Vagina (tissue), 2 donors: ENCODE measurements around the gene PM20D2. TPM values are rescaled to one million over a fixed set of nuclear protein-coding genes. Genes with fewer than 3 reads are reported as not detected.

ENCODE experiments used
- DNase-seq, 2 donors: peaks; one replicate each; pipeline ENCODE4 v3.0.0-alpha.2; 2017; ENCODE audit errors: extremely low spot score in 2 of 2
- H3K27ac ChIP-seq: fragments of 200-600 bp; sonication (generic); one replicate; pipeline ENCODE4 v1.5.1; 2019
- H3K27me3 ChIP-seq: fragments of 200-600 bp; sonication (generic); one replicate; pipeline ENCODE4 v1.5.1; 2019
- H3K36me3 ChIP-seq, 2 donors: fragments of 200-600 bp; sonication (generic); one replicate each; pipeline ENCODE4 v1.5.1; 2017 to 2019
- H3K4me1 ChIP-seq: fragments of 200-600 bp; sonication (generic); one replicate; pipeline ENCODE4 v1.5.1; 2019
- H3K4me3 ChIP-seq, 2 donors: fragments of 200-600 bp; sonication (generic); 1 replicate in 1 of 2; 2 replicates in 1 of 2; pipeline ENCODE4 v1.5.1; 2016 to 2019
- H3K9me3 ChIP-seq: fragments of 200-600 bp; sonication (generic); one replicate; pipeline ENCODE4 v1.5.1; 2019
- POLR2A ChIP-seq, 2 donors: fragments of 450-650 bp; IDR thresholded peaks; one replicate each; pipeline ENCODE4 v1.6.1; 2017; ENCODE audit warnings: antibody characterized with exemption in 2 of 2, mild to moderate bottlenecking in 2 of 2, moderate library complexity in 2 of 2
- POLR2AphosphoS5 ChIP-seq, 2 donors: sonication (generic); formaldehyde crosslinking; IDR thresholded peaks; one replicate each; pipeline ENCODE4 v1.9.0; 2017; ENCODE audit warnings: antibody characterized with exemption in 2 of 2, mild to moderate bottlenecking in 2 of 2, low read depth in 1 of 2; ENCODE audit not compliant: insufficient read depth in 1 of 2
- intact Hi-C: fragments of 100-400 bp; cut with DNase I; formaldehyde crosslinking; loops from one replicate; pipeline ENCODE4 v1.15.1; 2023
- total RNA-seq: library from RNA; depleted of rRNA; stranded (reverse); fragments of >200 nt; gene quantifications from one replicate; pipeline ENCODE4 v1.2.3, GENCODE V29; 2016
- TF ChIP-seq, protein P1 (sequence below), 3 experiments: fragments of 450-650 bp in 2 of 3; fragments of 200-600 bp in 1 of 3; sonication (generic) in 1 of 3; IDR thresholded peaks; one replicate each; pipeline ENCODE4 v1.5.1; 2017 to 2019; ENCODE audit warnings: antibody characterized with exemption in 3 of 3, mild to moderate bottlenecking in 2 of 3, moderate library complexity in 2 of 3

The PM20D2 gene
- total RNA-seq, 1 donor from 2014 or later: 14.0 TPM

DNA sequence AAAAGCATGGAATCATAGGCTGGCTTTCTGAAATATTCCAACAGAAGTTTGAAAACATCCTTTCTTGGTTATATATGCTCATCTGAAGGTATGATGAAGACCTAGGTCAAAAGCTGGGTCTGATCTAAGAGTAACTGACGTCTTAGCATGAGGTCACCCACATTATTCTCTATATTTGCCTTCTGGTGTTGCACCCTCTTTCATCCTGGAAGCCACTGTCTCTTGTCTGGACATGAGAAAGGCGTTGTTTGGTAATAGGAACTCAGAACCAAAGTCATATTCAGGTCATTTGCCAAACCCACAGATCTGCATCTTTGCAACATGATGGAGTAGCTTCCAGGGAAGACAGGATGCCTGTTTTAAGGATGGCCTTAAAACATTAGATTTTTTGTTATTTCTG lies 53.7 kb downstream of the PM20D2 start:
- Histone ChIP-seq H3K4me3 (no peak overlapping the region), H3K9me3 (peaks cover 6% of the 10 kb centered on the region), H3K27ac (no peak overlapping the region), H3K27me3 (no peaks in the 10 kb centered on the region), H3K36me3 (no peaks in the 10 kb centered on the region), H3K4me1 (no peaks in the 10 kb centered on the region)
- TF ChIP-seq POLR2A (IDR thresholded peaks at IDR 0.05) (no peak), POLR2AphosphoS5 (IDR thresholded peaks at IDR 0.05; ENCODE audit: insufficient read depth in 1 of 2, low read depth in 1 of 2) (no peak)
- TF ChIP-seq, protein P1, sequence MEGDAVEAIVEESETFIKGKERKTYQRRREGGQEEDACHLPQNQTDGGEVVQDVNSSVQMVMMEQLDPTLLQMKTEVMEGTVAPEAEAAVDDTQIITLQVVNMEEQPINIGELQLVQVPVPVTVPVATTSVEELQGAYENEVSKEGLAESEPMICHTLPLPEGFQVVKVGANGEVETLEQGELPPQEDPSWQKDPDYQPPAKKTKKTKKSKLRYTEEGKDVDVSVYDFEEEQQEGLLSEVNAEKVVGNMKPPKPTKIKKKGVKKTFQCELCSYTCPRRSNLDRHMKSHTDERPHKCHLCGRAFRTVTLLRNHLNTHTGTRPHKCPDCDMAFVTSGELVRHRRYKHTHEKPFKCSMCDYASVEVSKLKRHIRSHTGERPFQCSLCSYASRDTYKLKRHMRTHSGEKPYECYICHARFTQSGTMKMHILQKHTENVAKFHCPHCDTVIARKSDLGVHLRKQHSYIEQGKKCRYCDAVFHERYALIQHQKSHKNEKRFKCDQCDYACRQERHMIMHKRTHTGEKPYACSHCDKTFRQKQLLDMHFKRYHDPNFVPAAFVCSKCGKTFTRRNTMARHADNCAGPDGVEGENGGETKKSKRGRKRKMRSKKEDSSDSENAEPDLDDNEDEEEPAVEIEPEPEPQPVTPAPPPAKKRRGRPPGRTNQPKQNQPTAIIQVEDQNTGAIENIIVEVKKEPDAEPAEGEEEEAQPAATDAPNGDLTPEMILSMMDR (IDR thresholded peaks at IDR 0.05): no peak
- DNase-seq: no peak
- intact Hi-C loops: no loop called here

DNA sequence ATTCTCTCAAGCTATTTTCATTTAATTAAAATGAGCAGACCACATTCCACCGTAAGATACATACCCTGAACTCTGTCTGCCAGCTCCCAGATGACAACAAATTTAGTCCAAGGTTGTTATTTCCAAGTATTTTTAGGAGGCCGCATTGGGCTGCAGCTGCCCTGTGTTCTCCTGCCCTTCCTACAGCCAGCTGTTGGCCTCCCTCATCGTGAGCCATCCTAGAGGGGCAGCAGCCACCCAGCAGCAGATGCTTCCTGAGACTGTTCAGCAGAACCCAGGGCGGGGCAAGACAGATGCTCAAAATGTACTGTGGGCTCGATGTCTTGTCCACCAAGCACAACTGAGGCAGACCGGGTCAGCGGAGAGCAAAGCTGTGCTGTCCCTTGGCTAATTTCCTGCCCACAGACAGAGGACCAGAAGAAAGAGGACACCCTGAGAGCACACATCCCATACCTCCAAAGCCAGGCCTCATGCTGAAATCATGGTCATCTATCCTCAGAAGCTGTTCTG lies 54.9 kb downstream of the PM20D2 start:
- Histone ChIP-seq H3K4me1 (no peaks in the 10 kb centered on the region), H3K27me3 (no peaks in the 10 kb centered on the region), H3K4me3 (no peak overlapping the region), H3K36me3 (no peaks in the 10 kb centered on the region), H3K9me3 (no peaks in the 10 kb centered on the region), H3K27ac (no peak overlapping the region)
- TF ChIP-seq POLR2AphosphoS5 (IDR thresholded peaks at IDR 0.05; ENCODE audit: insufficient read depth in 1 of 2, low read depth in 1 of 2) (no peak), POLR2A (IDR thresholded peaks at IDR 0.05) (no peak)
- TF ChIP-seq, protein P1 (IDR thresholded peaks at IDR 0.05): no peak
- intact Hi-C loops: no loop called here
- DNase-seq: no peak

DNA sequence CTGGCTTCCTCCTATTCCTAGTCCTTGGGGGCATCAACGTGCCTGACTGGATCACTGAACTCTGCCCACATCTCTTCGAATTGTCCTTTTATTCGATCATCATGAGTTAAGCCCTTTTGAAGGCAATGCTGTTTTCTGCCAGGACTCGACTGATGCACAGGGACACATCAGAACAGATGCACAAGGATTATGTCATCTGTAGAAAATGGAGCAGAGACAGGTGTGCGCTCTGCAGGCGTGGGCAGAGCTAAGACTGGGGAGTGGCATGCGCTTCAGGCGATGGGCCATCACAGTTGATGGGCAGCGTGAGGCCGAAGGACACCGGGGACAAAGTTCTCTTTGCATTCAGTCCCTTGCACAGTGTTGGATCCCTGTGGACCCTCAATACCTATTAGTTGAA lies 58.2 kb downstream of the PM20D2 start:
- Histone ChIP-seq H3K9me3 (no peaks in the 10 kb centered on the region), H3K27me3 (no peaks in the 10 kb centered on the region), H3K4me3 (no peak overlapping the region), H3K4me1 (no peaks in the 10 kb centered on the region), H3K27ac (no peak overlapping the region), H3K36me3 (no peaks in the 10 kb centered on the region)
- intact Hi-C loops: no loop called here
- DNase-seq: no peak
- TF ChIP-seq POLR2A (IDR thresholded peaks at IDR 0.05) (no peak), POLR2AphosphoS5 (IDR thresholded peaks at IDR 0.05; ENCODE audit: insufficient read depth in 1 of 2, low read depth in 1 of 2) (no peak)
- TF ChIP-seq, protein P1 (IDR thresholded peaks at IDR 0.05): no peak

DNA sequence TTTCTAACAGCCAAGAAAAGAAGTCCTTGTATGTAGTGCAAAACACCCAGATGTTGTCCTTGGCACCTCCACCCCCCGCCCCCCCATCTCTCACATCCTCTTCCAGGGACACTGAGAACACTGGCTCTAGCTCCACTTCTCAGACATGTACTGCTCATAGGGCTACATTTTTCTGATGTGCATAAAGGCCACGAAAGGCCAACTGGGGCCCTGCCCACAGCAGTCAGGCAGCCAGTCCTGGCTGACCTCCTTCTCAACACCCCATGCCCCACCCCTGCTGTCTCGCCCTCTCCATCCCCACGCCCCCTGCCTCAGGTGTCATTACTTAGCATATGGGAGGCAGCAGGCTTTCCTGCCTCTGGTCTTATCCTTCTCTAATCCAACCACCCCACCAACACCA lies 60.0 kb downstream of the PM20D2 start:
- Histone ChIP-seq H3K27me3 (no peaks in the 10 kb centered on the region), H3K4me1 (no peaks in the 10 kb centered on the region), H3K36me3 (no peaks in the 10 kb centered on the region), H3K27ac (no peak overlapping the region), H3K9me3 (no peaks in the 10 kb centered on the region), H3K4me3 (no peak overlapping the region)
- no peak for DNase-seq
- no peak for TF ChIP-seq POLR2A (IDR thresholded peaks at IDR 0.05)
- intact Hi-C loops: no loop called here

DNA sequence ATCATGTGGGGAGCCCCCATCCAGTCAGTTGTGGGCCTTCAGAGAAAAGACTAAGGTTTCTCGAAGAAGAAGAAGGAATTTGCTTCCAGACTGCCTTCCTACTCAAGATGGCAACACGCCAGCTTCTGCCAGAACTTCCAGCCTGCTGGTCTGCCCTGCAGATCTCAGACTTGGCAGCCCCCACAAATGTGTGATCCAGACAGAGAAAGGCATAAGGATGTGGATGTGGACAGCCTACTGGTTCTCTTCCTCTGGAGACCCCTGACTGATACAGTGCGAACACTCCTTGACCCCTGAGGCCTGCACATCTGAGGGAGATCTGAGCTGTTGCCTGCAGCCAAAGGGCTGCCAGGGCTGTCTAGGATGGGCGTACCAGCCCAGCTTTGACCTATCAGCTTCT lies 62.7 kb downstream of the PM20D2 start:
- Histone ChIP-seq H3K27me3 (no peaks in the 10 kb centered on the region), H3K27ac (no peak overlapping the region), H3K4me3 (no peak overlapping the region), H3K4me1 (no peaks in the 10 kb centered on the region), H3K36me3 (no peaks in the 10 kb centered on the region), H3K9me3 (no peaks in the 10 kb centered on the region)
- TF ChIP-seq, protein P1 (IDR thresholded peaks at IDR 0.05): no peak
- TF ChIP-seq POLR2A (IDR thresholded peaks at IDR 0.05) (no peak), POLR2AphosphoS5 (IDR thresholded peaks at IDR 0.05; ENCODE audit: insufficient read depth in 1 of 2, low read depth in 1 of 2) (no peak)
- intact Hi-C loops: no loop called here
- no peak for DNase-seq
